ENCODE results near the gene MACROD2. TPM values are rescaled to one million over a fixed set of nuclear protein-coding genes. Genes with fewer than 3 reads are reported as not detected.

Gene MACROD2
- total RNA-seq, 1 donor from 2014 or later, result 78.2 TPM

- Histone ChIP-seq H3K27me3 (no peaks in the 10 kb centered on the region), H3K36me3 (no peaks in the 10 kb centered on the region), H3K9me3 (no peaks in the 10 kb centered on the region), H3K4me3 (no peak overlapping the region), H3K27ac (no peak overlapping the region), H3K4me1 (no peaks in the 10 kb centered on the region)
- ATAC-seq, result no peak
- no peak for TF ChIP-seq CTCF (IDR thresholded peaks at IDR 0.05)
- DNase-seq, result no peak
- intact Hi-C loops (cut with DNase I), result no loop called here
Observed at GRCh38 chr20:15166744-15167143, 1171.4 kb downstream of the MACROD2 start.

DNA sequence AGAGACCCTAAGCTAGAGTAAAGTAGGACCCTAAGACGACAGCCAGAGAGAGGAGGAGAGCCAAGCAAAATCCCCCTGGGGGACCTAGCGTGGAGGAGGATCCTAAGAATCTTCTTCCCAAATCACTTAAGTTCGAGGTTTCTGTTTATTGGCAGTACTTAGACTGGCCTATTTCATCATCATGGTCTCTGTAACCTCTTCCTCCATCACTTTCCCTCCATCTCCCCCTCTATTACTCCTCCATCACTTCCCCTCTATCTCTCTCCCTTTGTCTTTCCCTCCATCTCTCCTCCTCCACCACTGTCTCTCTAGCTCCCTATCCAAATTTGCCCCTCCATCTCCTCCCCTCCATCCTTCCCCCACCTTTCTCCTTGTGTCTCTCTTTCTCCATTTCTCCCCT is 1175.7 kb downstream of the MACROD2 start:
- intact Hi-C loops (cut with DNase I), result no loop called here
- H3K4me1 ChIP-seq, result no peaks in the 10 kb centered on the region
- no peaks in the 10 kb centered on the region for H3K9me3 ChIP-seq
- H3K4me3 ChIP-seq, result no peak overlapping the region
- no peak for TF ChIP-seq CTCF (IDR thresholded peaks at IDR 0.05)
- no peak overlapping the region for H3K27ac ChIP-seq
- ATAC-seq (no peak), DNase-seq (no peak)
- no peaks in the 10 kb centered on the region for H3K27me3 ChIP-seq
- no peaks in the 10 kb centered on the region for H3K36me3 ChIP-seq

GRCh38 chr20:15176929-15177328 is 1181.6 kb downstream of the MACROD2 start:
- Histone ChIP-seq H3K9me3 (no peaks in the 10 kb centered on the region), H3K27ac (no peak overlapping the region), H3K27me3 (no peaks in the 10 kb centered on the region), H3K4me1 (no peaks in the 10 kb centered on the region), H3K36me3 (no peaks in the 10 kb centered on the region), H3K4me3 (no peak overlapping the region)
- peak; percentile 30 for ATAC-seq
- intact Hi-C loops (cut with DNase I), result no loop called here
- DNase-seq, result no peak
- no peak for TF ChIP-seq CTCF (IDR thresholded peaks at IDR 0.05)

DNA sequence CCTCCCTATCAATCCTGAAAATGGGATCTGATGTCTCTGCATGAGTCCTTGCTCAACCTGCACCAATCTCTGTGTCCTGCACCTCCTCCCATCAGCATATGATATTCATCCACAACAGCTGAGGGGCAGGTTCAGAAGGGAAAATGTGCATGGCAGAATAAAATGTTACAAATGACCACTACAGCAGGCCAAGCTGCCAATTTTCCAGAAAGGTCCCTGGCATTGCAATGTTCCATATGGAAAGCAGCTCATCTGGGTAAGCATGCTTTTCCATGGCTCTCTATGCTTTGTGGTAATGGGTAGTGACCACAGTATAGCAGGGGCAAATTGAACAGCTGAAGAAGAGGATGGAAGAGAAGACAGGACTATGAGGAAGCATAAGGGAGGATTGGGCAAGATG is 1183.3 kb downstream of the MACROD2 start:
- no peak for ATAC-seq

GRCh38 chr20:15179381-15179780 is 1184.1 kb downstream of the MACROD2 start:
- ATAC-seq (no peak), DNase-seq (no peak)
- Histone ChIP-seq H3K27me3 (no peaks in the 10 kb centered on the region), H3K36me3 (no peaks in the 10 kb centered on the region), H3K4me1 (no peaks in the 10 kb centered on the region), H3K9me3 (no peaks in the 10 kb centered on the region), H3K4me3 (no peak overlapping the region), H3K27ac (no peak overlapping the region)
- intact Hi-C loops (cut with DNase I), result no loop called here
- no peak for TF ChIP-seq CTCF (IDR thresholded peaks at IDR 0.05)

More for the DNA sequence above, 1183.3 kb downstream of the MACROD2 start:
- Histone ChIP-seq H3K4me3 (no peak overlapping the region), H3K4me1 (no peaks in the 10 kb centered on the region), H3K27ac (no peak overlapping the region), H3K9me3 (no peaks in the 10 kb centered on the region), H3K27me3 (no peaks in the 10 kb centered on the region), H3K36me3 (no peaks in the 10 kb centered on the region)
- TF ChIP-seq CTCF (IDR thresholded peaks at IDR 0.05), result no peak
- no peak for DNase-seq
- intact Hi-C loops (cut with DNase I), result no loop called here

GRCh38 chr20:15179781-15180180 is 1184.5 kb downstream of the MACROD2 start:
- Histone ChIP-seq H3K9me3 (no peaks in the 10 kb centered on the region), H3K4me1 (no peaks in the 10 kb centered on the region), H3K36me3 (no peaks in the 10 kb centered on the region), H3K27ac (no peak overlapping the region), H3K27me3 (no peaks in the 10 kb centered on the region), H3K4me3 (no peak overlapping the region)
- no peak for TF ChIP-seq CTCF (IDR thresholded peaks at IDR 0.05)
- DNase-seq (no peak), ATAC-seq (no peak)
- intact Hi-C loops (cut with DNase I), result no loop called here

Data from upper lobe of right lung (tissue), 1 donor.